Measurements from ENCODE around the gene MGMT.

The MGMT gene

DNA sequence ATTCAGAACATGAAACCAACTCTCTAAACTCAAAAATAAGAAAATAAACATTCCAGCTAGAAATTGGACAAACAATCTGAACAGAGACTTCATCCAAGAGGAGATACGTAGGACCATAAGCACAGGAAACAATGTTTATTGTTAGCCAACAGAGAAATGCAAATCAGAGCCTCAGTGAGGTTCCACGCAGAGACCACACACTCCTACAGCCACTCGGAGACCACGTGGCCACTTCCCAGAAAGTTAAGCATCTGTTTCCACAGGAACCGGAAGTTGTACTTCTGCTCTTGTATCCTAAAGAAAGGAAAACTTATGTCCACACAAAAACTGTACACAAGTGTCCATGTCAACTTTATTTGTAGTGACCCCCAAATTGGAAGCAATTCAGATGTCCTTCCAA, 214.8 kb downstream of the MGMT start:
- H3K27ac ChIP-seq, result no peak overlapping the region
- TF ChIP-seq, protein P1, sequence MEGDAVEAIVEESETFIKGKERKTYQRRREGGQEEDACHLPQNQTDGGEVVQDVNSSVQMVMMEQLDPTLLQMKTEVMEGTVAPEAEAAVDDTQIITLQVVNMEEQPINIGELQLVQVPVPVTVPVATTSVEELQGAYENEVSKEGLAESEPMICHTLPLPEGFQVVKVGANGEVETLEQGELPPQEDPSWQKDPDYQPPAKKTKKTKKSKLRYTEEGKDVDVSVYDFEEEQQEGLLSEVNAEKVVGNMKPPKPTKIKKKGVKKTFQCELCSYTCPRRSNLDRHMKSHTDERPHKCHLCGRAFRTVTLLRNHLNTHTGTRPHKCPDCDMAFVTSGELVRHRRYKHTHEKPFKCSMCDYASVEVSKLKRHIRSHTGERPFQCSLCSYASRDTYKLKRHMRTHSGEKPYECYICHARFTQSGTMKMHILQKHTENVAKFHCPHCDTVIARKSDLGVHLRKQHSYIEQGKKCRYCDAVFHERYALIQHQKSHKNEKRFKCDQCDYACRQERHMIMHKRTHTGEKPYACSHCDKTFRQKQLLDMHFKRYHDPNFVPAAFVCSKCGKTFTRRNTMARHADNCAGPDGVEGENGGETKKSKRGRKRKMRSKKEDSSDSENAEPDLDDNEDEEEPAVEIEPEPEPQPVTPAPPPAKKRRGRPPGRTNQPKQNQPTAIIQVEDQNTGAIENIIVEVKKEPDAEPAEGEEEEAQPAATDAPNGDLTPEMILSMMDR (IDR thresholded peaks at IDR 0.05), result no peak
- no peak for TF ChIP-seq ZFX (IDR thresholded peaks at IDR 0.05; ENCODE audit: borderline replicate concordance)

DNA sequence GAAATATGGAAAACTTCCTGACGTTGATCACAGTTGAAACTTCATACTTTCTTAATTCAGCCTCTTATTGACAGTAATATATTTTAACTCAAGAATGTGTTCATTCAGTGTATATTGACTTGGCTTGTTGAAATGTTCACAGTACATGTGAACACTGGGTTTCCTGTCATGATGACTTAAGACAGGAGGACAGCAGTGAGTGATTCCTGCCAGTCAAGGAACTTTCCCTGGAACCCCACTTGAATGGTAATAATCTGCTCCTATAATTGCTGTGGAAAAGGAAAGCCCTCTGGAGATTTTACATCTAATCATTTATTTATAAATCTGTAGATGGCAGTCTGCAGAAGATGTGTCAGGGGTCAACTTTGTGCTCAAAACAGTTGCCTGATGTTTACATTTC, 216.5 kb downstream of the MGMT start:
- H3K27ac ChIP-seq, result no peak overlapping the region
- no peak for TF ChIP-seq ZFX (IDR thresholded peaks at IDR 0.05; ENCODE audit: borderline replicate concordance)
- TF ChIP-seq, protein P1 (IDR thresholded peaks at IDR 0.05), result no peak

DNA sequence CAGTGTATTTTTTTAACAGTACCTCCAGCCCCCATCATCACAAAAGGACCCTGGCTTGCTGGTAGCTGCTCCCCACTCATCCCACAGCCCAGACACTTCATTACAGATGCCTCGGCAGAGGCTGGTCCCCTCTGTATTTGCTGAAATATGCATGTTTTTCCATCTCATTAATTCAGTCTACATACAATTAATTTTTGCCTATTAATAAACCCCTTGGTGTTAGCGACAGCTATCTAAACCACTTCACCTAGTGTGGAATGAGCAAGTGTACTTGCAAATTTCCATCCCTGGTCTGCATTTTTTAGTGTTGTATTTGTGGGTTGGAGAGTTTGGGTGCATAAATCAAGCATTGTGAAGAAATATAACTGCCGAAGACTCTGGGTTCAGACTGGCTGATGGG, 216.9 kb downstream of the MGMT start:
- no peak for TF ChIP-seq ZFX (IDR thresholded peaks at IDR 0.05; ENCODE audit: borderline replicate concordance)
- TF ChIP-seq, protein P1 (IDR thresholded peaks at IDR 0.05), result no peak
- H3K27ac ChIP-seq, result no peak overlapping the region

DNA sequence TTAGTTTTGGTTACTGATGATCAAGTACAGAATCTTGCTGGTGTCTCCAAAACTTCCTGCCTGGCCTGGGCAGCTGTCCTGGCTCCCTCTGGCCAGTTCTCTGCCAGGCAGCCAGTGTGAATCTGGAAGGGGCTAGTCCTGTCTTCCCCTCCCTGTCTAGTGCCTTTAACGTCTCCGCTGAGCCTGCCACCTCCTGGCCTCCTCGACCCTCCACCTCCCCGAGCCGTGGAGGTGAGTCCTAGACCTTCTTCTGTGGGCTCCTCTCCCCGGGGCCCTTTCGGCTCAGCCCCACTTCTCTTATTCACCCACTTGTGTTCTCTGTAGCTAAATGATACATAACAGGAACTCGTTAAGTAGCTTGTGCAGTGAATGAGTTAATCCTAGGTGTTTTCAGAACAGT, 218.2 kb downstream of the MGMT start:
- no peak overlapping the region for H3K27ac ChIP-seq

DNA sequence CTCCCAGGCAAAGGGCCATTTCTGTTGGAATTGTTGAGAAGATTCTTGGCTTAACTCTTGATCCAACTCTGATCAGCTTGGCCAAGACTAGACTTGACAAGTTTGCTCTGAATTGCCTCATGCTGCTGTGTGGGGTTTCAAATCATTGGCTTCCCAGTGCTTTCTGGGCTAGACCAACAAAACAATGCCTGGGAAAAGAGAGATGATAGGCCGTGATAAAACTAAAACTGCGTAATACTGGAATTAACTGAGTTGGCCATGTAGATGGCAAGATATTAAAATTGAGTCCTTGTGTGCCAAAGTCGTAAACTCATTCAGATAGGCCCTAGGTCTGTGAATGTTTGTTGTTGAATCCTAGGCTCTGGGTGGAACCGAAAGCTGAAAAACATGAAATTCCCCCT, 222.6 kb downstream of the MGMT start:
- no peak for TF ChIP-seq ZFX (IDR thresholded peaks at IDR 0.05; ENCODE audit: borderline replicate concordance)
- no peak overlapping the region for H3K27ac ChIP-seq

More for the DNA sequence above, 218.2 kb downstream of the MGMT start:
- TF ChIP-seq ZFX (IDR thresholded peaks at IDR 0.05; ENCODE audit: borderline replicate concordance), result no peak
- TF ChIP-seq, protein P1 (IDR thresholded peaks at IDR 0.05), result no peak

DNA sequence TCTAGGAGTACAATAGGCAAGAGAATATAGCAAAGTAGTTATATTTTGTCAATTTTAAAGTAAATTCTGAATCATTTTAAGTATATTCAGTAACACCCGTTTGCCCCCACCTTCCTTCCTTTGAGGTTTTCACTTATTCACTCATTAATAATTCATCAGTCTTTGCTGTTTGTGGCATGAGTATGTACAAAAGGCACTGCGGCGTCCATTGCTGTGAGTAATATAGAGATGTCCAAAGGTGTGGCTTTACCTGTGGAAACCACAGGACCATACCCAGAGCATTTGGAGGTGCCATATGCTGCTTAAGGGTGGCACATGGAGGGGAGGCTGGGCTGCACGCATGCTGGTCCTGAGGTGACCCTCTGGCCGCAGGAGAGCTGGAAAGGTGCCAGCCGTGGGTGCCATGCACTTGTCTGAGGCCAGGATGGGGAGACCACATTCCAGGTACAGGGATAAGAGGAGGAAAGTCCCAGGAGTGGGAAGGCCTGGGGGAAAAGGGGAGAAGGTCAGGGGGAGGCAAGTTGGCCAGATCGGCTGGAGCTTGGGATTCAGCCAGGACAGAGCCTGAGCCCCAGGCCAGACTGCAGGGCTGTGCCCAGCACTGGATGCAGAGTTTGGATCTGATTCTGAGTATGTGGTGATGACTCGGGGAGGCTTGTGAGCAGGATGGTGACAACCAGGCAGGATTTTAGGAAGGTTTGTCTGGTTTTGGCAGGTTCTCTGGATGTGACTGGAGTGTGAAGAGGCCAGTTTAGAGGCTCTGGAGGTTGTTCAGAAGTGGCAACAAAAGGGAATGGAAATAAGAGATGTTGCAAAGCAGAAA, 223.4 kb downstream of the MGMT start:
- TF ChIP-seq ZFX (IDR thresholded peaks at IDR 0.05; ENCODE audit: borderline replicate concordance), result no peak
- TF ChIP-seq, protein P1 (IDR thresholded peaks at IDR 0.05), result no peak
- H3K27ac ChIP-seq, result no peak overlapping the region

DNA sequence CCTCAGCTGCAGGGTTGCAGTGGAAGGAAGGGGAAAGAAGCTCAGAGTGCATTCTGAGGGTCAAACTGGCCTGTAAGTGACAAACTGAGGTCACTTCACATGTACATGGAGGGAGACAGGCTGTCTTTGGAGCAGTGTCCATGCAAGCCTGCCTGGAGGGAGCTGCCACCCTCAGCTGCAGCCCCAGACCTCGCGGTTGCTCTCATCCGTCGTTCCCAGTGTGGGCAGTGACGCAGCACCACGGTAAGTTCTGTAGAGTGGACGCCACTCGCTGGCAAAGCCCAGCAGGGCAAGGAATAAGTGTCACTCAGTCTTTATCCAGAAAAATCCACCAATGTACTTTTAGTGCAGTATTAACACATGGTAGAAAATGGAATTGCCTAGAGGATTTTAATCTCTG, 225.7 kb downstream of the MGMT start:
- no peak overlapping the region for H3K27ac ChIP-seq
- TF ChIP-seq, protein P1 (IDR thresholded peaks at IDR 0.05), result no peak
- no peak for TF ChIP-seq ZFX (IDR thresholded peaks at IDR 0.05; ENCODE audit: borderline replicate concordance)

All from 22Rv1 (cell line).